MG63 (cell line): ENCODE data around the gene SIMC1. TPM values are rescaled to one million over a fixed set of nuclear protein-coding genes. Genes with fewer than 3 reads are reported as not detected.

Experiments
- DNase-seq: peaks from one replicate; pipeline ENCODE4 v3.0.0-alpha.2; 2020
- H3K27me3 ChIP-seq: fragments of 250-450 bp; sonication (Bioruptor Pico); 2 replicates; pipeline ENCODE4 v1.5.1; 2020; ENCODE audit warnings: mild to moderate bottlenecking, moderate library complexity
- H3K36me3 ChIP-seq: fragments of 250-450 bp; sonication (Bioruptor Pico); 2 replicates; pipeline ENCODE4 v1.5.1; 2020; ENCODE audit warnings: mild to moderate bottlenecking, moderate library complexity
- H3K4me3 ChIP-seq: fragments of 250-450 bp; sonication (Bioruptor Pico); 2 replicates; pipeline ENCODE4 v1.5.1; 2020; ENCODE audit warnings: mild to moderate bottlenecking, moderate library complexity
- H3K9me3 ChIP-seq: fragments of 250-450 bp; sonication (Bioruptor Pico); 2 replicates; pipeline ENCODE4 v1.5.1; 2020; ENCODE audit warnings: mild to moderate bottlenecking, moderate library complexity
- total RNA-seq: library from RNA; depleted of rRNA; stranded (reverse); fragments of >200 nt; shearing (Covaris generic); gene quantifications from 2 replicates; pipeline ENCODE4 v1.2.3, GENCODE V29; 2014; ENCODE audit warnings: low replicate concordance; rRNA removed

SIMC1 gene
- total RNA-seq, 1 experiment from 2014 or later = 23.4 TPM

DNA sequence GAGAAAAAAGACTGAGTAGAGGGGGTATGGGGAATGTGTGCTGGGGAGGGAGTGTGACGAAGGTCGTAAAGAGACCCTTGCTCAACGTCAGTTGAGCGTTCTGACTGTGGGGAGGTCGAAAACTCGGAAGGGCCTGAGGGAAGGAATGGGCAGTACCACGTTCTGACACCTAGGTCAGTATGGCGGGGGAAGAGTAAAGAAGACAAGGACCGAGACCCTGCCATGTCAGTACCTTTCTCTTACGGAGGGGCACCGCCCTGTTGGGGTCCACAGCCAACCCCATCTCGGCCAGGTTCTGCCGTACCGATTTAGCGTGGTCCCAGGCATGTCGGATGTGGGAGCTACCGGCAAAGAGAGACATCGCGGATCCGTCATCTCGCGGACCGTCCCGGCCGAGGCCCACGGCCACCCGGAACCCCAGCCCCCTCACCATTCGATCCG lies 149.8 kb downstream of the SIMC1 start:
- DNase-seq = no peak
- peaks cover 87% of the 10 kb centered on the region for H3K36me3 ChIP-seq
- no peaks in the 10 kb centered on the region for H3K9me3 ChIP-seq
- peak overlapping the region; percentile 95 for H3K4me3 ChIP-seq
- no peaks in the 10 kb centered on the region for H3K27me3 ChIP-seq

DNA sequence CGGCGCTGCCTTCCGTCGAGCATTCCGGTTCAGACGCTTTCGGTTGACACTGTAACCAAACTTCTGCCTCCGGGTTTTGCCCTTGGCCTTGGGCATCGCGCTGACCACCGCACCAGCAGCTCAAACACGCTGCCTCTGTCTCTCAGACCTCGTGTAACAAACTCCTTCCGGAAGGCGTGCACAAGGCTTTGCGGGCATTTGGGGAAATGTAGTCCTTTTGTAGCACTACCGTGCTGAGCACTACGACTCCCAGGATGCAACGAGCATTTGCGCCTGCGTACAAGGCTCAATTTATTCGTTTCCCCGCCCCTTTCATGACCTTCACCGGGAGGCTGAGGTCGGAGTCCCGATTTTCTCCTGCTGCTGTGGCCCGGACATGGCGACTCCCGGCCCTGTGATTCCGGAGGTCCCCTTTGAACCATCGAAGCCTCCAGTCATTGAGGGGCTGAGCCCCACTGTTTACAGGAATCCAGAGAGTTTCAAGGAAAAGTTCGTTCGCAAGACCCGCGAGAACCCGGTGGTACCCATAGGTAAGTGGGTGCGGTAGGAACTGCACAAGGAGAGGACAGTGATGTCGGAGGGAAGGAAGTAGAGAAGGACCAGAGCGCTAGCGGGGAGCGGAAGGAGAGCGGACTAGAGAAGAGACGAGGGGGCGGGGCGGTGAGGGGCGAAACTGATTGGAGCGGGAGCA lies 150.4 kb downstream of the SIMC1 start, which contains the start of the genes HIGD2A and NOP16:
HIGD2A (plus strand) TSS at position 308 of the 691 bp plus-strand sequence; CDS start at position 377, 69 bp downstream.
NOP16 (minus strand) TSS at position 155 of the 691 bp plus-strand sequence; CDS start at position 96, 59 bp downstream.
- DNase-seq = peak; percentile 100
- no peaks in the 10 kb centered on the region for H3K27me3 ChIP-seq
- no peaks in the 10 kb centered on the region for H3K9me3 ChIP-seq
- H3K4me3 ChIP-seq = peak within 1 kb of the TSS; percentile 95
- peaks cover 87% of the 10 kb centered on the region for H3K36me3 ChIP-seq

- Histone ChIP-seq H3K4me3 (peak overlapping the region; percentile 95), H3K27me3 (no peaks in the 10 kb centered on the region), H3K9me3 (no peaks in the 10 kb centered on the region), H3K36me3 (peaks cover 86% of the 10 kb centered on the region)
- no peak for DNase-seq
These were observed 151.2 kb downstream of the SIMC1 start for GRCh38 chr5:176389135-176390123.

- Histone ChIP-seq H3K36me3 (peaks cover 71% of the 10 kb centered on the region), H3K4me3 (no peak overlapping the region), H3K27me3 (no peaks in the 10 kb centered on the region), H3K9me3 (no peaks in the 10 kb centered on the region)
- DNase-seq = no peak
These were observed 153.3 kb downstream of the SIMC1 start for GRCh38 chr5:176391479-176391878.

- Histone ChIP-seq H3K4me3 (no peak overlapping the region), H3K36me3 (peaks cover 66% of the 10 kb centered on the region), H3K9me3 (no peaks in the 10 kb centered on the region), H3K27me3 (no peaks in the 10 kb centered on the region)
- no peak for DNase-seq
These were observed 153.8 kb downstream of the SIMC1 start for GRCh38 chr5:176391999-176392398.

DNA sequence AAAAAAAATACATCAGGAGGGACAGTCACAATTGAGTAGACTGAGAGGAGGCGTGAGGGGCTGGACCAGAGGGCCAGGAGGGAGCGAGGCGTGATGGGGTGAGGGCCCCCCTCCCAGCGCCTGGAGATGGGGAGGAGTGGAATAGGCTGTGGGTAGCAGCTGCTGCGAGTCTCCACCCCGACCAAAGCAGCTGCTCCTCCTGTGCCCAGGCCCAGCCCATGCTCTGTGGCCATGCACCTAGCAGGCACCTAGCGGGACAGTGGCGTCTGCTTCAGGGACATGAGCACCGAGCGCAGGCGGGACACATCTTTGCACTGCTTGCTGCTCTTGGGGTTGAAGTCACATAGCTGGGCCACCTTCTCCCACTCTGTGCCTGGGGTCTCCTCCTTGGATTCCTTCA lies 154.3 kb downstream of the SIMC1 start:
- no peaks in the 10 kb centered on the region for H3K9me3 ChIP-seq
- H3K36me3 ChIP-seq = peaks cover 60% of the 10 kb centered on the region
- H3K4me3 ChIP-seq = no peak overlapping the region
- no peak for DNase-seq
- no peaks in the 10 kb centered on the region for H3K27me3 ChIP-seq

- Histone ChIP-seq H3K36me3 (peaks cover 56% of the 10 kb centered on the region), H3K9me3 (no peaks in the 10 kb centered on the region), H3K4me3 (no peak overlapping the region), H3K27me3 (no peaks in the 10 kb centered on the region)
- DNase-seq = no peak
These were observed 155.9 kb downstream of the SIMC1 start for GRCh38 chr5:176394096-176394495.

DNA sequence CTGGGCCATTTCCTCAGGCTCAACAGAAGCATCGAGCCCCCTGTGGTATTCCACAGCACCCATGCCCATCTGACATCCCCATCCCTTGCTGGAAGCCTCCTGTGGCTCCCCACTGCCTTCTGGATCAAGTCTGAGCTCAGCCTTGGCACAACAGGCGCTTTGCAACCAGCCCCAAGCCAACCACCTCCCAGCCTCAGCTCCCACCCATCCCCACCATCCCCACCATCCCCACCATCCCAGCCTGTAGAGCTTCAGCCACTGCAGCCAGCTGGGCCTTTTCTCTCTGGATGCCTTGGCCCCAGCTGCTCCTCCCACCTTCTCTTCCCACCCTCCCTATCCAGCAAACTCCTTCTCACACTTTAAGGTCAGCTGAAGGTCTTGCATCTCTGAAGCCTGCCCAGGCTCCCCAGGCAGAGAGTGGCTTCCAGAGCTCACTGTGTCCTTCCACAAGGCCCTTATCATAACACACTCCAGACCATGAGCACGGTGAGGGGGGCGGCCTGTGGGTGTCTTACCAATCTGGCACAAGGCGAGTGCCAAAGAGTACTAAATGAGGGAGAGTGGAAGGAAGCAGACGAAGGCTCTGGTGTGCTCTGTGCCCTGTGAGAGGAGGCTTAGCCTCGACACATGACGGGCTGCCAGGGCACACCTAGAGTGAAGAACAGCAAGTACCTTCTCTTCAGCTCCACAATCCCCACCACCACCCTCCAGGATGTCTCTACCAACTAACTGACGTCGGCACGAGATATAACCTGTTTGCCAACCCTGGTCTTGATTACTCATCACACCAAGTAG lies 156.9 kb downstream of the SIMC1 start:
- H3K9me3 ChIP-seq = no peaks in the 10 kb centered on the region
- no peaks in the 10 kb centered on the region for H3K27me3 ChIP-seq
- DNase-seq = no peak
- H3K36me3 ChIP-seq = peaks cover 50% of the 10 kb centered on the region
- H3K4me3 ChIP-seq = no peak overlapping the region

Other genes with a start within 250 kb of the SIMC1 start
- 120 and 132 TPM in 2 replicates for gene KIAA1191, start 123.3 kb downstream of the SIMC1 start, total RNA-seq
- 0.20 and 0.33 TPM in 2 replicates for gene ARL10, start 127.1 kb downstream of the SIMC1 start, total RNA-seq
- gene NOP16, start 150.2 kb downstream of the SIMC1 start, total RNA-seq = 146 and 237 TPM in 2 replicates
- 151 and 166 TPM in 2 replicates for gene HIGD2A, start 150.3 kb downstream of the SIMC1 start, total RNA-seq
- gene CLTB, start 178.1 kb downstream of the SIMC1 start, total RNA-seq = 281 and 342 TPM in 2 replicates
- gene FAF2, start 210.0 kb downstream of the SIMC1 start, total RNA-seq = 48.8 and 49.4 TPM in 2 replicates